Mesenchymal stem cell (in vitro differentiated cells and primary cell): ENCODE data around the gene MACC1.

Experiments used
- DNase-seq: peaks from one replicate; pipeline ENCODE4 v3.0.0-alpha.2; 2013
- H2AFZ ChIP-seq: one replicate; pipeline ENCODE4 v1.6.1; 2013; ENCODE audit warnings: low read depth, mild to moderate bottlenecking, control low read depth, inconsistent platforms, low read length, moderate library complexity
- H2AK5ac ChIP-seq: 2 replicates; pipeline ENCODE4 v1.6.1; 2013; ENCODE audit warnings: low read length, moderate library complexity, mild to moderate bottlenecking, inconsistent platforms; ENCODE audit not compliant: severe bottlenecking
- H2BK120ac ChIP-seq: one replicate; pipeline ENCODE4 v1.6.1; 2013; ENCODE audit warnings: low read depth, mild to moderate bottlenecking, inconsistent platforms, low read length, moderate library complexity
- H2BK12ac ChIP-seq, 2 experiments: one replicate each; pipeline ENCODE4 v1.6.1; 2013; ENCODE audit warnings: inconsistent platforms in 2 of 2, low read length in 2 of 2, mild to moderate bottlenecking in 2 of 2, moderate library complexity in 2 of 2, control low read depth in 1 of 2
- H2BK15ac ChIP-seq: one replicate; pipeline ENCODE4 v1.6.1; 2013; ENCODE audit warnings: mild to moderate bottlenecking, low read depth, inconsistent platforms; ENCODE audit not compliant: poor library complexity, severe bottlenecking
- H2BK5ac ChIP-seq: 2 replicates; pipeline ENCODE4 v1.6.1; 2013; ENCODE audit warnings: low read depth, mild to moderate bottlenecking, low read length, control low read depth, inconsistent platforms; ENCODE audit not compliant: poor library complexity, severe bottlenecking
- H3K14ac ChIP-seq, 2 experiments: one replicate each; pipeline ENCODE4 v1.6.1; 2013; ENCODE audit warnings: inconsistent platforms in 2 of 2, low read length in 2 of 2, control low read depth in 1 of 2, mild to moderate bottlenecking in 1 of 2, moderate library complexity in 1 of 2
- H3K18ac ChIP-seq, 2 experiments: one replicate each; pipeline ENCODE4 v1.6.1; 2013; ENCODE audit warnings: inconsistent platforms in 2 of 2, low read length in 2 of 2, control low read depth in 1 of 2, low read depth in 1 of 2, mild to moderate bottlenecking in 1 of 2
- H3K23ac ChIP-seq, 2 experiments: one replicate each; pipeline ENCODE4 v1.6.1; 2013; ENCODE audit warnings: inconsistent platforms in 2 of 2, low read length in 2 of 2, mild to moderate bottlenecking in 2 of 2, moderate library complexity in 2 of 2, control low read depth in 1 of 2
- H3K27ac ChIP-seq: 2 replicates; pipeline ENCODE4 v1.5.1; 2013; ENCODE audit warnings: mild to moderate bottlenecking, moderate library complexity, low read length, control low read depth, inconsistent platforms; ENCODE audit not compliant: poor library complexity, severe bottlenecking
- H3K27me3 ChIP-seq, 2 experiments: 2 replicates each; pipeline versions ENCODE4 v1.6.1 to v1.7.0; 2013; ENCODE audit warnings: low read length in 2 of 2, mild to moderate bottlenecking in 2 of 2, moderate library complexity in 2 of 2, control low read depth in 1 of 2, inconsistent platforms in 1 of 2; ENCODE audit not compliant: control insufficient read depth in 1 of 2, insufficient read depth in 1 of 2
- H3K36me3 ChIP-seq, 2 experiments: 2 replicates each; pipeline versions ENCODE4 v1.6.1 to v1.7.0; 2013; ENCODE audit warnings: low read length in 2 of 2, control low read depth in 1 of 2, inconsistent platforms in 1 of 2, low read depth in 1 of 2, mild to moderate bottlenecking in 1 of 2; ENCODE audit not compliant: insufficient read depth in 2 of 2, control insufficient read depth in 1 of 2
- H3K4ac ChIP-seq, 2 experiments: one replicate each; pipeline ENCODE4 v1.6.1; 2013; ENCODE audit warnings: inconsistent platforms in 2 of 2, low read length in 2 of 2, mild to moderate bottlenecking in 2 of 2, moderate library complexity in 2 of 2, control low read depth in 1 of 2, low read depth in 1 of 2
- H3K4me1 ChIP-seq: 2 replicates; pipeline ENCODE4 v1.6.1; 2013; ENCODE audit warnings: low read depth, low read length, control low read depth; ENCODE audit not compliant: control insufficient read depth, insufficient read depth
- H3K4me2 ChIP-seq: 2 replicates; pipeline ENCODE4 v1.6.1; 2013; ENCODE audit warnings: low read length, mild to moderate bottlenecking, inconsistent platforms; ENCODE audit not compliant: poor library complexity, severe bottlenecking
- H3K4me3 ChIP-seq, 2 experiments: 2 replicates each; pipeline versions ENCODE4 v1.5.1 to v1.7.0; 2013; ENCODE audit warnings: low read length in 2 of 2, mild to moderate bottlenecking in 2 of 2, control low read depth in 1 of 2, low read depth in 1 of 2; ENCODE audit not compliant: insufficient read depth in 1 of 2
- H3K79me1 ChIP-seq: replicated peaks from 2 replicates; pipeline ENCODE4 v1.6.1; 2013; ENCODE audit warnings: mild to moderate bottlenecking, control low read depth, low read length, inconsistent platforms; ENCODE audit not compliant: poor library complexity, severe bottlenecking
- H3K9ac ChIP-seq: 2 replicates; pipeline ENCODE4 v1.7.0; 2013; ENCODE audit warnings: mild to moderate bottlenecking, low read length, moderate library complexity
- H3K9me3 ChIP-seq: 2 replicates; pipeline ENCODE4 v1.7.0; 2013; ENCODE audit warnings: mild to moderate bottlenecking, low read length; ENCODE audit not compliant: control insufficient read depth
- H4K8ac ChIP-seq: one replicate; pipeline ENCODE4 v1.6.1; 2013; ENCODE audit warnings: inconsistent platforms, mild to moderate bottlenecking, low read length, moderate library complexity
- H4K91ac ChIP-seq: one replicate; pipeline ENCODE4 v1.6.1; 2013; ENCODE audit warnings: mild to moderate bottlenecking, low read length, inconsistent platforms
- WGBS: methylation state at CpG from one replicate; pipeline ENCODE4 v1.1.7; 2013; ENCODE audit warnings: mixed read lengths; 5-methylcytosine and 5-hydroxymethylcytosine counted together

MACC1 gene

GRCh38 chr7:20132585-20132984 lies 84.6 kb downstream of the MACC1 start:
- no peaks in the 10 kb centered on the region for H3K79me1 ChIP-seq
- no peak overlapping the region for H2AFZ ChIP-seq
- no peak for DNase-seq
- H2BK15ac ChIP-seq, result no peak overlapping the region
- no peak overlapping the region for H3K4me2 ChIP-seq
- H2AK5ac ChIP-seq, result no peak overlapping the region
- H2BK12ac ChIP-seq, result no peak overlapping the region
- no peaks in the 10 kb centered on the region for H3K36me3 ChIP-seq
- no peaks in the 10 kb centered on the region for H3K4me1 ChIP-seq
- no peak overlapping the region for H4K91ac ChIP-seq
- H3K23ac ChIP-seq, result no peak overlapping the region
- H3K27ac ChIP-seq, result no peak overlapping the region
- H3K27me3 ChIP-seq, result no peaks in the 10 kb centered on the region
- no peak overlapping the region for H3K14ac ChIP-seq
- H3K4me3 ChIP-seq, result no peak overlapping the region
- no peak overlapping the region for H3K9ac ChIP-seq
- 100% methylated on average over 1 of the region's 2 CpGs for WGBS
- H3K4ac ChIP-seq, result no peak overlapping the region
- no peaks in the 10 kb centered on the region for H3K9me3 ChIP-seq
- no peak overlapping the region for H2BK5ac ChIP-seq
- H3K18ac ChIP-seq, result no peak overlapping the region
- H2BK120ac ChIP-seq, result no peak overlapping the region
- no peak overlapping the region for H4K8ac ChIP-seq

GRCh38 chr7:20131776-20132175 lies 85.4 kb downstream of the MACC1 start:
- no peak overlapping the region for H3K14ac ChIP-seq
- no peaks in the 10 kb centered on the region for H3K27me3 ChIP-seq
- no peak overlapping the region for H2BK15ac ChIP-seq
- no peaks in the 10 kb centered on the region for H3K36me3 ChIP-seq
- 100% methylated on average over 1 of the region's 4 CpGs for WGBS
- H3K9me3 ChIP-seq, result no peaks in the 10 kb centered on the region
- H3K79me1 ChIP-seq, result no peaks in the 10 kb centered on the region
- H2AFZ ChIP-seq, result no peak overlapping the region
- no peak overlapping the region for H4K91ac ChIP-seq
- no peak overlapping the region for H2BK120ac ChIP-seq
- H3K4me1 ChIP-seq, result no peaks in the 10 kb centered on the region
- no peak overlapping the region for H3K9ac ChIP-seq
- no peak overlapping the region for H3K4ac ChIP-seq
- no peak overlapping the region for H2BK5ac ChIP-seq
- H3K4me2 ChIP-seq, result no peak overlapping the region
- DNase-seq, result no peak
- H2BK12ac ChIP-seq, result no peak overlapping the region
- no peak overlapping the region for H3K18ac ChIP-seq
- no peak overlapping the region for H4K8ac ChIP-seq
- H3K4me3 ChIP-seq, result no peak overlapping the region
- no peak overlapping the region for H3K23ac ChIP-seq
- no peak overlapping the region for H2AK5ac ChIP-seq
- no peak overlapping the region for H3K27ac ChIP-seq

- H2BK12ac ChIP-seq, result no peak overlapping the region
- no peak overlapping the region for H3K4ac ChIP-seq
- H3K9ac ChIP-seq, result no peak overlapping the region
- H3K27ac ChIP-seq, result no peak overlapping the region
- no peak overlapping the region for H4K8ac ChIP-seq
- H3K14ac ChIP-seq, result no peak overlapping the region
- no peaks in the 10 kb centered on the region for H3K9me3 ChIP-seq
- no peaks in the 10 kb centered on the region for H3K4me1 ChIP-seq
- no peak overlapping the region for H2AFZ ChIP-seq
- no peak overlapping the region for H2BK15ac ChIP-seq
- H2BK120ac ChIP-seq, result no peak overlapping the region
- DNase-seq, result no peak
- H3K18ac ChIP-seq, result no peak overlapping the region
- H3K36me3 ChIP-seq, result no peaks in the 10 kb centered on the region
- no peak overlapping the region for H3K4me3 ChIP-seq
- H4K91ac ChIP-seq, result no peak overlapping the region
- no peak overlapping the region for H3K23ac ChIP-seq
- H2AK5ac ChIP-seq, result no peak overlapping the region
- H3K27me3 ChIP-seq, result no peaks in the 10 kb centered on the region
- no peak overlapping the region for H3K4me2 ChIP-seq
- no peaks in the 10 kb centered on the region for H3K79me1 ChIP-seq
- no peak overlapping the region for H2BK5ac ChIP-seq
Measured at GRCh38 chr7:20129920-20130319, 87.3 kb downstream of the MACC1 start.

- H2BK15ac ChIP-seq, result no peak overlapping the region
- H3K27me3 ChIP-seq, result no peaks in the 10 kb centered on the region
- no peak overlapping the region for H3K4me2 ChIP-seq
- no peak overlapping the region for H2BK12ac ChIP-seq
- no peak overlapping the region for H4K91ac ChIP-seq
- H3K14ac ChIP-seq, result no peak overlapping the region
- H3K4me3 ChIP-seq, result no peak overlapping the region
- WGBS, result 79% methylated on average over 2 of the region's 2 CpGs
- no peak overlapping the region for H4K8ac ChIP-seq
- no peak overlapping the region for H3K4ac ChIP-seq
- no peak overlapping the region for H2BK120ac ChIP-seq
- no peak for DNase-seq
- H3K9ac ChIP-seq, result no peak overlapping the region
- H3K18ac ChIP-seq, result no peak overlapping the region
- no peak overlapping the region for H2AFZ ChIP-seq
- no peaks in the 10 kb centered on the region for H3K4me1 ChIP-seq
- no peak overlapping the region for H2AK5ac ChIP-seq
- H3K9me3 ChIP-seq, result no peaks in the 10 kb centered on the region
- no peak overlapping the region for H2BK5ac ChIP-seq
- no peak overlapping the region for H3K27ac ChIP-seq
- no peaks in the 10 kb centered on the region for H3K79me1 ChIP-seq
- no peak overlapping the region for H3K23ac ChIP-seq
- no peaks in the 10 kb centered on the region for H3K36me3 ChIP-seq
Measured at GRCh38 chr7:20128001-20128400, 89.2 kb downstream of the MACC1 start.
